ENCODE data around the gene LILRB2. TPM values are rescaled to one million over a fixed set of nuclear protein-coding genes. Genes with fewer than 3 reads are reported as not detected.
"Not testable (repeated sequence)": the region's sequence is repeated elsewhere in the genome, so short reads cannot be mapped to it uniquely, and the experiment has no call there.

Gene LILRB2
- polyA plus RNA-seq, 3 donors = 2.2 to 14.6 (median 2.4) TPM

- no peak overlapping the region for H3K27ac ChIP-seq (ENCODE audit: low read depth, low read length)
- 65 to 76% (median 66%) methylated on average over 5 of the region's 5 CpGs for WGBS, 3 donors
Observed at GRCh38 chr19:54310543-54310942, 29.6 kb upstream of the LILRB2 start.

- 63 to 79% (median 70%) methylated on average over 12 of the region's 12 CpGs for WGBS, 3 donors
- no peak overlapping the region for H3K27ac ChIP-seq (ENCODE audit: low read depth, low read length)
Observed at GRCh38 chr19:54309811-54310210, 28.9 kb upstream of the LILRB2 start.

GRCh38 chr19:54307389-54308020, 26.6 kb upstream of the LILRB2 start:
- 75 to 87% (median 81%) methylated on average over 5 of the region's 5 CpGs for WGBS, 3 donors
- H3K27ac ChIP-seq (ENCODE audit: low read depth, low read length) = no peak overlapping the region

- no peak overlapping the region for H3K27ac ChIP-seq (ENCODE audit: low read depth, low read length)
- 72 to 94% (median 85%) methylated on average over 1 of the region's 1 CpG for WGBS, 3 donors
Observed at GRCh38 chr19:54305141-54305540, 24.2 kb upstream of the LILRB2 start.

- H3K27ac ChIP-seq (ENCODE audit: low read depth, low read length) = peak overlapping the region; percentile 43
- 47 to 57% (median 56%) methylated on average over 4 of the region's 4 CpGs for WGBS, 3 donors
Observed at GRCh38 chr19:54302257-54302656, 21.3 kb upstream of the LILRB2 start.

GRCh38 chr19:54299515-54299914, 18.6 kb upstream of the LILRB2 start:
- 76 to 93% (median 86%) methylated on average over 5 of the region's 5 CpGs for WGBS, 3 donors
- no peak overlapping the region for H3K27ac ChIP-seq (ENCODE audit: low read depth, low read length)

- WGBS, 3 donors = 45 to 52% (median 52%) methylated on average over 7 of the region's 7 CpGs
Observed at GRCh38 chr19:54299126-54299498, 18.2 kb upstream of the LILRB2 start.

GRCh38 chr19:54298357-54299125, 17.6 kb upstream of the LILRB2 start:
- no peak overlapping the region for H3K27ac ChIP-seq (ENCODE audit: low read depth, low read length)
- 41 to 70% (median 69%) methylated on average over 4 of the region's 4 CpGs for WGBS, 3 donors

More at GRCh38 chr19:54299126-54299498, 18.2 kb upstream of the LILRB2 start:
- no peak overlapping the region for H3K27ac ChIP-seq (ENCODE audit: low read depth, low read length)

GRCh38 chr19:54297759-54298305, 16.9 kb upstream of the LILRB2 start:
- 37 to 45% (median 42%) methylated on average over 7 of the region's 7 CpGs for WGBS, 3 donors
- H3K27ac ChIP-seq (ENCODE audit: low read depth, low read length) = no peak overlapping the region

- WGBS, 3 donors = 86 to 92% (median 89%) methylated on average over 6 of the region's 6 CpGs
- no peak overlapping the region for H3K27ac ChIP-seq (ENCODE audit: low read depth, low read length)
Observed at GRCh38 chr19:54294539-54294938, 13.6 kb upstream of the LILRB2 start.

GRCh38 chr19:54289160-54289559, 8.2 kb upstream of the LILRB2 start:
- 53 to 63% (median 61%) methylated on average over 8 of the region's 8 CpGs for WGBS, 3 donors
- not testable (repeated sequence) for H3K27ac ChIP-seq (ENCODE audit: low read depth, low read length)

GRCh38 chr19:54287456-54287855, 6.5 kb upstream of the LILRB2 start:
- WGBS, 3 donors = 63 to 69% (median 65%) methylated on average over 4 of the region's 4 CpGs
- H3K27ac ChIP-seq (ENCODE audit: low read depth, low read length) = no peak overlapping the region

GRCh38 chr19:54286283-54286682, 5.4 kb upstream of the LILRB2 start:
- H3K27ac ChIP-seq (ENCODE audit: low read depth, low read length) = not testable (repeated sequence)
- WGBS, 3 donors = 43 to 54% (median 49%) methylated on average over 4 to 10 of the region's 10 CpGs

GRCh38 chr19:54285427-54286056, 4.6 kb upstream of the LILRB2 start:
- not testable (repeated sequence) for H3K27ac ChIP-seq (ENCODE audit: low read depth, low read length)
- WGBS, 3 donors = 35 to 62% (median 41%) methylated on average over 10 to 11 of the region's 12 CpGs

GRCh38 chr19:54282686-54283470, 2.0 kb upstream of the LILRB2 start:
- H3K27ac ChIP-seq (ENCODE audit: low read depth, low read length) = no peak overlapping the region
- WGBS, 3 donors = 41 to 58% (median 41%) methylated on average over 9 of the region's 9 CpGs

GRCh38 chr19:54281729-54282075, 792 bp upstream of the LILRB2 start:
- H3K27ac ChIP-seq (ENCODE audit: low read depth, low read length) = not testable (repeated sequence)
- 63 to 87% (median 82%) methylated on average over 5 of the region's 5 CpGs for WGBS, 3 donors

- whole genome bisulfite sequencing, 3 donors = 40 to 53% (median 41%) methylated on average over 10 of the region's 10 CpGs
Observed at GRCh38 chr19:54280441-54280840, 469 bp downstream of the LILRB2 start.

GRCh38 chr19:54280025-54280424, 885 bp downstream of the LILRB2 start:
- 21 to 42% (median 25%) methylated on average over 4 of the region's 4 CpGs for whole genome bisulfite sequencing, 3 donors
- not testable (repeated sequence) for H3K27ac ChIP-seq (ENCODE audit: low read depth, low read length)

More at GRCh38 chr19:54280441-54280840, 469 bp downstream of the LILRB2 start:
- H3K27ac ChIP-seq (ENCODE audit: low read depth, low read length) = not testable (repeated sequence)

All from adipose tissue (tissue), 3 donors.